ENCODE measurements around the gene MAGED4. TPM values are rescaled to one million over a fixed set of nuclear protein-coding genes. Genes with fewer than 3 reads are reported as not detected.
"Not testable (repeated sequence)": the region's sequence is repeated elsewhere in the genome, so short reads cannot be mapped to it uniquely, and the experiment has no call there.

MAGED4 gene, protein sequence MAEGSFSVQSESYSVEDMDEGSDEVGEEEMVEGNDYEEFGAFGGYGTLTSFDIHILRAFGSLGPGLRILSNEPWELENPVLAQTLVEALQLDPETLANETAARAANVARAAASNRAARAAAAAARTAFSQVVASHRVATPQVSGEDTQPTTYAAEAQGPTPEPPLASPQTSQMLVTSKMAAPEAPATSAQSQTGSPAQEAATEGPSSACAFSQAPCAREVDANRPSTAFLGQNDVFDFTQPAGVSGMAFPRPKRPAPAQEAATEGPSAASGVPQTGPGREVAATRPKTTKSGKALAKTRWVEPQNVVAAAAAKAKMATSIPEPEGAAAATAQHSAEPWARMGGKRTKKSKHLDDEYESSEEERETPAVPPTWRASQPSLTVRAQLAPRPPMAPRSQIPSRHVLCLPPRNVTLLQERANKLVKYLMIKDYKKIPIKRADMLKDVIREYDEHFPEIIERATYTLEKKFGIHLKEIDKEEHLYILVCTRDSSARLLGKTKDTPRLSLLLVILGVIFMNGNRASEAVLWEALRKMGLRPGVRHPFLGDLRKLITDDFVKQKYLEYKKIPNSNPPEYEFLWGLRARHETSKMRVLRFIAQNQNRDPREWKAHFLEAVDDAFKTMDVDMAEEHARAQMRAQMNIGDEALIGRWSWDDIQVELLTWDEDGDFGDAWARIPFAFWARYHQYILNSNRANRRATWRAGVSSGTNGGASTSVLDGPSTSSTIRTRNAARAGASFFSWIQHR
- total RNA-seq = 2.7 TPM

DNA sequence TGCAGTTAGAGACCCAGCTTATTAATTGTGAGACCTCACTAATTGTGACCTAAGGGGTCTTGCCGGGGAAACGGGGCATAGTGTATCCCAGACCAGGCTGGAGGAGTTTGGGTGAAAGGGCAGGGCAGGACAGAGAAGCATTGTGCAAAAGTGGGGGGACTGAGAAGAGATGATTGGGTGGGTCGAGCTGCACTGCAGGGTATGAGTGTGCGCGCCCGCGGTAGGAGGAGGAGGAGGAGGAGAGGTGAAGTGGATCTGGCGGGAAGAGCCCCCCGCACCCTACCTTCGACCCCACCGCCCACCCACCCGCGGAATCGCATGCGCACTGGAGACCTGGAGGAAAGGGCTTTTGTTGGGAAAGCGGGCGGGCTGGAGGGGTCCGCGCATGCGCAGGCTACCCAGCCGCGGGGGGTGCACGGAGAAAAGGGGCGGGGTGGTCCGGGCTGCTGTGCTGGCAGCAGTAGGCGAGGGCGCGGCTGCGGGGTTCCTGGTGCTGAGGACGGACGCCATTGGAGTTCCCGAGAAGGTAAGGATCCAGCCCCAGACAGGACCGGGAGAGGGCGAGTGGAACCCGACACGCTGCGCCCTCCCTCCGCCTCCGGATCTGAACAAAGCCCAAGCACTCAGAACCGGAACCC, at the start of gene MAGED4:
Gene MAGED4 (plus strand): TSS at position 449 of the 638 bp plus-strand sequence. CDS start 1,035 bp downstream, outside the sequence.
- H3K9me3 ChIP-seq; H3K27ac ChIP-seq; H3K27me3 ChIP-seq; H3K4me3 ChIP-seq; intact Hi-C loops (cut with DNase I); H3K36me3 ChIP-seq; H3K4me1 ChIP-seq; DNase-seq (ENCODE audit: extremely low spot score in 2 of 2): not testable (repeated sequence)

DNA sequence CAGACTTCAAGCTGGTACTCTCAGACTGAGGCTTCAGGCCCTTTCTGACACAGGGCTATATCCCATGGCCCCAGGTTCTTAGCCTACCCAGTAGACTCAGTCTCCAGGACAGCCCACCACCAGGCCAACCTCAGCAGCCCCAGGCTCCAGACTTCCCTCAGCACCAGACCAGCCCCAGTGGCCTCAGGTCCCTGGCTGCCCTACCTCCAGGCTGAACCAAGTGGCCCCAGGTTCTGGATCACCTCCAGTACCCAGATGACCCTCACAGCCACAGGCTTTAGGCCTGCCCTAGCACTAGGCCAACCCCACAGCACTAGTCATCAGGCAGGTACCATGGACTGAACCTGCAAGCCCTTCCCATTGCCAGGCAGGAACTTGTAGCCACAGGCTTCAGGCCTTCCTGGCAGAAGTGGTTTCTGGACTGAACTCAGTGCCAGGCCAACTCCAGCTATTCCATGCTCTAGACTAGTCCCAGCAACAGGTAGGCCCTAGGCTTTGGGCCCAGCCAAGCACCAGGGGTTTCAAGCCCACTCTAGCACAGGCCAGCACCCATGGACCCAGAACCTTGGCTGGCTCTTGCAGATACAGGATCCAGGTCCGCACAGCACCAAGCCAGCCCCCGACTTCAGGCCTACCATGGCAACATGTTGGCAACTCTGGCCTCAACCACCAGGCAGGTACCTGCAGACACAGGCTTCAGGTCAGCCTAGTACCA, 45.7 kb upstream of the MAGED4 start:
- no peak for DNase-seq (ENCODE audit: extremely low spot score in 2 of 2)
- intact Hi-C loops (cut with DNase I) = no loop called here
- no peaks in the 10 kb centered on the region for H3K36me3 ChIP-seq
- H3K9me3 ChIP-seq = no peaks in the 10 kb centered on the region
- H3K4me1 ChIP-seq = no peaks in the 10 kb centered on the region
- no peak overlapping the region for H3K27ac ChIP-seq
- TF ChIP-seq, protein P1, sequence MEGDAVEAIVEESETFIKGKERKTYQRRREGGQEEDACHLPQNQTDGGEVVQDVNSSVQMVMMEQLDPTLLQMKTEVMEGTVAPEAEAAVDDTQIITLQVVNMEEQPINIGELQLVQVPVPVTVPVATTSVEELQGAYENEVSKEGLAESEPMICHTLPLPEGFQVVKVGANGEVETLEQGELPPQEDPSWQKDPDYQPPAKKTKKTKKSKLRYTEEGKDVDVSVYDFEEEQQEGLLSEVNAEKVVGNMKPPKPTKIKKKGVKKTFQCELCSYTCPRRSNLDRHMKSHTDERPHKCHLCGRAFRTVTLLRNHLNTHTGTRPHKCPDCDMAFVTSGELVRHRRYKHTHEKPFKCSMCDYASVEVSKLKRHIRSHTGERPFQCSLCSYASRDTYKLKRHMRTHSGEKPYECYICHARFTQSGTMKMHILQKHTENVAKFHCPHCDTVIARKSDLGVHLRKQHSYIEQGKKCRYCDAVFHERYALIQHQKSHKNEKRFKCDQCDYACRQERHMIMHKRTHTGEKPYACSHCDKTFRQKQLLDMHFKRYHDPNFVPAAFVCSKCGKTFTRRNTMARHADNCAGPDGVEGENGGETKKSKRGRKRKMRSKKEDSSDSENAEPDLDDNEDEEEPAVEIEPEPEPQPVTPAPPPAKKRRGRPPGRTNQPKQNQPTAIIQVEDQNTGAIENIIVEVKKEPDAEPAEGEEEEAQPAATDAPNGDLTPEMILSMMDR (IDR thresholded peaks at IDR 0.05) = no peak
- no peak for TF ChIP-seq POLR2AphosphoS5 (IDR thresholded peaks at IDR 0.05; ENCODE audit: insufficient read depth in 1 of 2, low read depth in 1 of 2)
- no peak for TF ChIP-seq POLR2A (IDR thresholded peaks at IDR 0.05)
- H3K27me3 ChIP-seq = no peaks in the 10 kb centered on the region
- no peak overlapping the region for H3K4me3 ChIP-seq

DNA sequence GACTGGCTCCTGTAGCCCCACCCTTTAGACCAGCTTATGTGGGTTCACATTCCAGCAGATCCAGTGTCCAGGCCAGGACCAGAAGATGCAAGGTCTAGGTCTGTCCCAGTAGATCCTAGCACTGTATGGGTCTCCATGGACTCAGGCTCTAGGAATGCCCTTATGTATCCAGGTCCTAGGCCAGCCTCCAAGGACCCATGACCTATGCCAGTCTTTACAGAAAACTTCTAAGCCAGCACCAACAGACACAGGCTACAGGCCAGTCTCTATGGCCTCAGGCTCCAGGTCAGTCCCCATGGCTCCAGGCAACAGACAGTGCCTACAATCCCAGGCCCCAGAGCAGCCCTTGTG, 45.2 kb upstream of the MAGED4 start:
- no peaks in the 10 kb centered on the region for H3K9me3 ChIP-seq
- intact Hi-C loops (cut with DNase I) = no loop called here
- DNase-seq (ENCODE audit: extremely low spot score in 2 of 2) = no peak
- H3K27me3 ChIP-seq = no peaks in the 10 kb centered on the region
- TF ChIP-seq, protein P1 (IDR thresholded peaks at IDR 0.05) = no peak
- TF ChIP-seq POLR2AphosphoS5 (IDR thresholded peaks at IDR 0.05; ENCODE audit: insufficient read depth in 1 of 2, low read depth in 1 of 2) (no peak), POLR2A (IDR thresholded peaks at IDR 0.05) (no peak)
- H3K27ac ChIP-seq = no peak overlapping the region
- no peak overlapping the region for H3K4me3 ChIP-seq
- H3K4me1 ChIP-seq = no peaks in the 10 kb centered on the region
- no peaks in the 10 kb centered on the region for H3K36me3 ChIP-seq

DNA sequence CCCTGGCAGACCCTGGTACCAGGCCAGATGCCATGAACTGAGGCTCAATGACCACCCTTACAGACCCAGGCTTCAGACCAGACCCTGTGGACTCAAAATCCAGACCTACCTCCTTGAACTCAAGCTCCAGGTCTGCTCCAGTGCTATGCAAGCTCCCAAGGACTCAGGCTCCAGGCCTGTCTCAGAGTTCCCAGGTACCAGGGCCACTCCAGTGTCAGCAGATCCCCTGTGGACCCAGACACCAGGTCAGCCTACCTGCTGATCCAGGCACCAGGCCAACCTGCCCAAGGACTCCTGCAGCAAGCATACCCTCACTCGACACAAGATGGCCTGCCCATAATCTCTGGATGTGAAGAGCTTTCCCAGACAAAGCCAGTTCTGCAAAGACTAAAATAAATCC, 44.7 kb upstream of the MAGED4 start:
- intact Hi-C loops (cut with DNase I) = no loop called here

DNA sequence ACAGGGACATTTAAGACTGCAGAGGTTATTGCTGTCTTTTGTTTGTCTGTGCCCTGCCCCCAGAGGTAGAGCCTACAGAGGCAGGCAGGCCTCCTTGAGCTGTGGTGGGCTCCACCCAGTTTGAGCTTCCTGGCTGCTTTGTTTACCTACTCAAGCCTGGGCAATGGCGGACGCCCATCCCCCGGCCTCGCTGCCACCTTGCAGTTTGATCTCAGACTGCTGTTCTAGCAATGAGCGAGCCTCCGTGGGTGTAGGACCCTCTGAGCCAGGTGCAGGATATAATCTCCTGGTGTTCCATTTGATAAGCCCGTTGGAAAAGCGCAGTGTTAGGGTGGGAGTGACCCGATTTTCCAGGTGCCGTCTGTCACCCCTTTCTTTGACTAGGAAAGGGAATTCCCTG, 34.0 kb upstream of the MAGED4 start:
- H3K36me3 ChIP-seq; H3K4me3 ChIP-seq; H3K4me1 ChIP-seq; H3K27me3 ChIP-seq; DNase-seq (ENCODE audit: extremely low spot score in 2 of 2); H3K27ac ChIP-seq; H3K9me3 ChIP-seq; intact Hi-C loops (cut with DNase I): not testable (repeated sequence)

More for the DNA sequence above, 44.7 kb upstream of the MAGED4 start:
- Histone ChIP-seq H3K27ac (no peak overlapping the region), H3K4me1 (no peaks in the 10 kb centered on the region), H3K36me3 (no peaks in the 10 kb centered on the region), H3K9me3 (no peaks in the 10 kb centered on the region), H3K4me3 (no peak overlapping the region), H3K27me3 (no peaks in the 10 kb centered on the region)
- DNase-seq (ENCODE audit: extremely low spot score in 2 of 2) = no peak
- TF ChIP-seq POLR2AphosphoS5 (IDR thresholded peaks at IDR 0.05; ENCODE audit: insufficient read depth in 1 of 2, low read depth in 1 of 2) (no peak), POLR2A (IDR thresholded peaks at IDR 0.05) (no peak)
- TF ChIP-seq, protein P1 (IDR thresholded peaks at IDR 0.05) = no peak

DNA sequence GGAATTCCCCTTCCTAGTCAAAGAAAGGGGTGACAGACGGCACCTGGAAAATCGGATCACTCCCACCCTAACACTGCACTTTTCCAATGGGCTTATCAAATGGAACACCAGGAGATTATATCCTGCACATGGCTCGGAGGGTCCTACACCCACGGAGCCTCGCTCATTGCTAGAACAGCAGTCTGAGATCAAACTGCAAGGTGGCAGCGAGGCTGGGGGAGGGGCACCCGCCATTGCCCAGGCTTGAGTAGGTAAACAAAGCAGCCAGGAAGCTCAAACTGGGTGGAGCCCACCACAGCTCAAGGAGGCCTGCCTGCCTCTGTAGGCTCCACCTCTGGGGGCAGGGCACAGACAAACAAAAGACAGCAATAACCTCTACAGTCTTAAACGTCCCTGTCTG, 24.5 kb upstream of the MAGED4 start:
- H3K4me3 ChIP-seq; H3K4me1 ChIP-seq; intact Hi-C loops (cut with DNase I); H3K36me3 ChIP-seq; H3K27me3 ChIP-seq; H3K9me3 ChIP-seq; H3K27ac ChIP-seq; DNase-seq (ENCODE audit: extremely low spot score in 2 of 2): not testable (repeated sequence)

Measured in vagina (tissue), 2 donors.